GM18951 (cell line): ENCODE results near the gene ZNF512B.
"Not testable (repeated sequence)": the region's sequence is repeated elsewhere in the genome, so short reads cannot be mapped to it uniquely, and the experiment has no call there.

Experiments used
- POLR2A ChIP-seq: IDR thresholded peaks from 4 replicates; pipeline ENCODE4 v1.6.1; 2011; ENCODE audit warnings: mild to moderate bottlenecking; ENCODE audit not compliant: insufficient read length, insufficient read depth; ENCODE audit errors: extremely low read depth
- in situ Hi-C: fragments of 300-500 bp; cut with MboI; formaldehyde crosslinking; loops from one replicate; pipeline ENCODE4 v1.12.0; 2022; ENCODE audit warnings: low sequenced_read_pairs, mixed read lengths, inconsistent platforms; ENCODE audit not compliant: unreplicated experiment

The ZNF512B gene

DNA sequence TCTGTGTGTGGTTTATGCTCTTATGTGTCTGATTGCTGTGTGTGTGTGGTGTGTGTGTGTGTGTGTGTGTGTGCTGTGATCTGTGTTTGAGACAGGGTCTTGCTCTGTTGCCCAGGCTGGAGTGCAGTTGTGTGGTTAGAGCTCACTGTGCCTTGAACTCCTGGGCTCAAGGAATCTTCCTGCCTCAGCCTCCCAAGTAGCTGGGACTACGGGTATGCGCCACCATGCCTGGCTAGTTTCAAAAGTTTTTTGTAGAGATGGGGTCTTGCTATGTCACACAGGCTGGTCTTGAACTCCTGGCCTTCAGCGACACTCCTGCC lies 3.4 kb upstream of the ZNF512B start:
- TF ChIP-seq POLR2A: no peak
- in situ Hi-C loops: no loop called here

- in situ Hi-C loops: no loop called here
Measured at GRCh38 chr20:63972312-63973159, 2.8 kb upstream of the ZNF512B start.

DNA sequence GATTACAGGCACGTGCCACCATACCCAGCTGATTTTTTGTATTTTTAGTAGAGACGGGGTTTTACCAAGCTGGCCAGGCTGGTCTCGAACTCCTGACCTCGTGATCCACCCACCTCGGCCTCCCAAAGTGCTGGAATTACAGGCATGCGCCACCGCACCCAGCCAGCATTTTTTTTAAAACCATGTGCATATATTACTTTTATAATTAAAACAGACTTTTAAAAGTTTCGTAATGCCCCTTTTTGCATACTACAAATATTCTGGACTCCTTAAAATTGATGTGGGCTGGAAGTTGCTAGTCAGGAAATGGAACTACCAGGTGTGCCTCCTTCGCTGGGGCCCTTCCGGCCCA lies 2.2 kb upstream of the ZNF512B start:
- in situ Hi-C loops: not testable (repeated sequence)

More at GRCh38 chr20:63972312-63973159, 2.8 kb upstream of the ZNF512B start:
- no peak for TF ChIP-seq POLR2A

DNA sequence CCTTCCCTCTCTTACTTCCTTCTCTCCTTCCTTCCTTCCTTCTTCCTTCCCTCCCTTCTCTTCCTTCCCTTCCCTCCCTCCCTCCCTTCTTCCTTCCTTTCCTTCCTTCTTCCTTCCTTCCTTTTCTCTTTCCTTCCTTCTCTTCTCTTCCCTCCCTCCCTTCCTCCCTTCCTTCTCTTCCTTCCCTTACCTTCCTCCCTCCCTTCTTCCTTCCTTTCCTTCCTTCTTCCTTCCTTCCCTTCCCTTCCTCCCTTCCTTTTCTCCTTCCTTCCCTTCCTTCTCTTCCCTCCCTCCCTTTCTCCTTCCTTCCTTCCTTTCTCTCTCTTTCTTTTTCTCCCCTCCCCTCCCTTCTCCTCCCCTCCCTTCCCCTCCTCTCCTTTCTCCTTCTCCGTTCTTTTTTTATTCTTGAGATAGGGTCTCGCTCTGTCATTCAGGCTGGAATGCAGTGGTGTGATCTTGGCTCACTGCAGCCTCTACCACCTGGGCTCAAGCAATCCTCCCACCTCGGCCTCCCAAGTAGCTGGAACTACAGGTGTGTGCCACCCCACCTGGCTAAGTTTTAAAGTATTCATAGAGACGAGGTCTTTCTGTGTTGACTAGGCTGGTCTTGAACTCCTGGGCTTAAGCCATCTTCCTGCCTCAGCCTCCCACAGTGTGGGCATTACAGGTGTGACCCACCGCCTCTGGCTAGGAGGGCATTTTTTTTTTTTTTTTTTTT lies 1.1 kb upstream of the ZNF512B start:
- in situ Hi-C loops: no loop called here
- TF ChIP-seq POLR2A: no peak

DNA sequence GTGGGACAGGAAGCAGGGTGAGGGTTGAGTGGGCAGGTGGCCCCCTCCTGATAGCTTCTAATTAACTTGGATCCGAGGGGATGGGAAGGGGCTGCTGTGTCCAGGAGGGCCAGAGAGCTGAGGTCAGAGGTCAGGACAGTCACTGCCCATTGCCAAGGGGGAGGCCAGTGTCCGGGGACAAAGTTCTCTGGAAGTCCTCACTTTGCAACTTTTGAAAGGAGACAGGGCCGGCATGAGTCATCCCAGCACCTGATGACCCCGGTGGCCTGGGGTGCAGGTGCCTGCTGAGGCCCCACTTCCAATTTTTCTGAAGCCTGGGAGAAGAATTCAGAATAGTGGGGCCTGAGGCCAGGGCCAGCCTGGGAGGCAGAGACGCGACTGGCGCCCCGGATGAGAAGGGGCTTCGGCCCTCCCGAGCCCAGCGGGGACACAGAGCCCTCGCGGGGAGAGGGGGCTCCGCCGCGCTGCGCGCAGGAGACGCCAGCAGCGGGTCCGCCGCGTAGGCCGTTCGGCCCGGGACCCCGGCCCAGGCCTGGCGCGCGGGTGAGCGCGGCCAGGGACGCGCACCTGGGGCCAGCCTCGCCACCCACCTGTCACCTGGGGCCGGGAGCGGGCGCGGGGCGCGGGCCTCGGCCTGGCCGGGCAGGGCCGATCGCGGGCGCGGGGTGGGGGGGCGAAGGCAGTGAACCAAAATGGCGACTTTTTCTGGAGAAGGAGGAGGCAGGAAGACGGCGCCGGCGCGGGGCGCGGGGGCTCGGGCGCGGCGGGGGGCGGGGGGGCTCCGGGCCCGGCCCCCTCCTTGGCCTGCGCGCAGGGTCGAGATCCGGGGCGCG lies 586 bp downstream of the ZNF512B start:
- peak; percentile 4 for TF ChIP-seq POLR2A
- in situ Hi-C loops: no loop called here

GRCh38 chr20:63968136-63968927 lies 1.4 kb downstream of the ZNF512B start:
- in situ Hi-C loops: no loop called here
- TF ChIP-seq POLR2A: no peak

GRCh38 chr20:63967330-63968135 lies 2.2 kb downstream of the ZNF512B start:
- no peak for TF ChIP-seq POLR2A
- in situ Hi-C loops: no loop called here

DNA sequence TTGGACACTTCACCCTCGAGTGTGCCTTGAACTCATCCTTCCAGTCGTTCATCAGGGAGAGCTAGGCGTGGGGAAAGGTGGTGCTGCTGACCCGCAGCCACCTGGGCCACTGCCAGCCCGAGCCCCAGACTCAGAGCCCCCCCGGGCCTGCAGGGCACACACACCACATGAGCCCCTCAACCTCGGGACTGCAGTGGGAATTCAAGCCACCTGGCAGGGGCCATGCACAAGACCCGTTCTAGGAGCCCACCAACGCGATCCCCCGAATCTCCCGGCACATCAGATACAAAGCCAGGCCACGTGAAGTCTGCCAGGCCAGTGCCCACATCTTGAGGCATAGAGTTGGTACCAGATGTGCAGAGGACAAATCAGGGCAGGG lies 2.8 kb downstream of the ZNF512B start:
- TF ChIP-seq POLR2A: no peak
- in situ Hi-C loops: no loop called here

DNA sequence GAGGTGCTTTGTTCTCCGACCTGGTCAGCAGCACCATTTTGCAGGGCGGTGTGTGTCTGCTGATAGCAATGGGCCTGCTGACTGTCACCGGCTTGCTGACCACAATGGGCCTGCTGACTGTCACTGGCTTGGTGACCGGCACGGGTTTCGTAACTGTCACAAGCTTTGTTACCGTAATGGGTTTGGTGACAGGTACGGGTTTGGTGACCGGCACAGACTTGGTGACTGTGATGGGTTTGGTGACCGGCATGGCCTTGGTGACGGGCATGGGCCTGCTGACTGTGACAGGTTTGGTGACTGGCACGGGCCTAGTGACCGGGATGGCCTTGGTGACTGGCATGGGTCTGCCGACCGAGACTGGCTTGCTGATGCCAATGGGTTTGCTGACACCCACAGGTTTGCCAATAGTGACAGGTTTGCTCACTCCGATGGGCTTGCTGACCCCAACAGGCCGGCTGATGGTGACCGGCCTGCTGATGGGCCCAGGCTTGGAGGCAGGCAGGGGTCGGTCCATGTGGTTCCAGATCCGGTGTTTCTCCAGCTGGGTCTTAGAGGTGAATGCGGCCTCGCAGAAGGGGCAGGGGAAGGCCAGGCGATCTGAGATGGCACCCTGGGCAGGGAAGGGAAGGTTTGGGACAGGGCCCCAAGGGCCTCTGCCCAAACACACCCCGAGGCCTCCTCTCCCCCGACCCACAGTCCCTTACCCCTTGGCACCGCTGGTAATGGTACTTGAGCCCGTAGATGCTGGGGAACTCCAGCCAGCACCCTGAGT lies 3.4 kb downstream of the ZNF512B start:
- in situ Hi-C loops: no loop called here
- TF ChIP-seq POLR2A: no peak

- in situ Hi-C loops: no loop called here
- no peak for TF ChIP-seq POLR2A
Measured at GRCh38 chr20:63964412-63964811, 5.3 kb downstream of the ZNF512B start.

- in situ Hi-C loops: no loop called here
- no peak for TF ChIP-seq POLR2A
Measured at GRCh38 chr20:63963784-63964301, 5.9 kb downstream of the ZNF512B start.
